HG03442 (cell line): ENCODE data around the gene CAPN15.

Experiments used
- ATAC-seq: cut with Tn5 transposase; IDR thresholded peaks from one replicate; pipeline ENCODE4 v1.9.1; 2021; ENCODE audit warnings: mild to moderate bottlenecking, moderate library complexity; ENCODE audit not compliant: unreplicated experiment

Gene CAPN15

DNA sequence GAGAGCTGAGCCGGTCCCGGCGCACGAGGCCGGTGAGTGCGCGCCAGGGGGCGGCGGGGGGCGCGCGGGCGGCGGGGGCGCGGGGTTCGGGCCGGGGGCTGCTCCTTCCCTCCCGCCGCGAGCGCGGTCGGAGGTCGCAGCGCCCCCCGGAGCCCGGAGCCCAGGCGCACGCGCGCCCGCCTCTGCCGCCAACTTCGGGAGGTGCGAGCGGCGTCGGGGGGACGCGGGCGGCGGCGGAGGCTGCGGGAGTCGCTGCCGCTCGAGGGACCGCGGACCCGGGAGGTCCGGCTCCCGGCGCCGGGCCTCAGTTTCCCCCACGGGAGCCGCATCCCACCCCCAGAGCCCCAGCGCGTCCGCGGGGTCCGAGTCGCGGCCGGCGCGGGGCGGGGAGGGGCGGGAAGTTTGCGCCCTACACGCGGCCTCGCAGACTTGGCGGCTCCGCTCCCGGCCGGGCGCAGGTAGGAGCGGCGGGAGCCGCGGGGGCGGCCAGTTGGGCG, 32.7 kb downstream of the CAPN15 start, which contains the start of gene PRR35:
Gene PRR35, plus strand, starts transcription at position 191 of the 497 bp plus-strand sequence. CDS start 2,901 bp downstream, outside the sequence.
- ATAC-seq = no peak

- ATAC-seq = no peak
Measured at GRCh38 chr16:560701-561412, 33.3 kb downstream of the CAPN15 start.

DNA sequence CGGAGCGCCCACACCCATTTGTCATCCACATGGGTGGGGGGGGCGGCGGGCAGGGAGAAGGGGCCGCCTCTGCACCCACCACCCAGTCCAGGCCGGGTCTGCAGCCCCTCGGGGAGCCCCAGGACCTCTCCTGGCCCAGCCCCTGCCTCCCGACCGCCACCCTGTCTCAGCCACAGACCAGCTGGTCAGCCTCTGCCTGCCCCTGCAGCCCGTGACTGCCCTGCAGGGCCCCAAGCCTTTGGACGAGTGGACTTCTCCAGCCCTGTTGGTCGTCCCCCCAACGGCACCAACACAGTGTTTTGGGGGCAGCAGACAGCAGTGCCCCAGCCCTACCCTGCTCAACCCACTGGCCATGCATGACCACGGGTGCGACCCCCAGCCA, 33.9 kb downstream of the CAPN15 start:
- ATAC-seq = no peak

GRCh38 chr16:561957-562938, 34.7 kb downstream of the CAPN15 start:
- no peak for ATAC-seq

DNA sequence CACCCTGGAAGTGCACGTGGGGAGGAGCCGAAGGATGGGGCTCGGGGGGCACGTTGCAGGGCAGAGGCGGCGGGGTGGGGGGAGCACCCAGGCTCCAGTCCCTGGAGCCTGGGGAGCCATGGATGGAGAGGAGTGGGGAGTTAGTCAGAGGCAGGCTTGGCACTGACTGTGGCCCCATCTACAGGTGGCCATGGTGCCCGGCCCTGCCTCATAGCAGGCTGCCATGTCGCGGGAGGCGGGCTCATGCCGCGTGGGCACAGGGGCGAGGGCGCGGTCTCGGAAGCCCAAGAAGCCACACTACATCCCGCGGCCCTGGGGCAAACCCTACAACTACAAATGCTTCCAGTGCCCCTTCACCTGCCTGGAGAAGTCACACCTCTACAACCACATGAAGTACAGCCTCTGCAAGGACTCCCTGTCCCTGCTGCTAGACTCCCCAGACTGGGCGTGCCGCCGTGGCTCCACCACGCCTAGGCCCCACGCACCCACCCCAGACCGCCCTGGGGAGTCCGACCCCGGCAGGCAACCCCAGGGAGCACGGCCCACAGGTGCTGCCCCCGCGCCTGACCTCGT, 35.6 kb downstream of the CAPN15 start:
- no peak for ATAC-seq

- no peak for ATAC-seq
Measured at GRCh38 chr16:564690-565418, 37.3 kb downstream of the CAPN15 start.

DNA sequence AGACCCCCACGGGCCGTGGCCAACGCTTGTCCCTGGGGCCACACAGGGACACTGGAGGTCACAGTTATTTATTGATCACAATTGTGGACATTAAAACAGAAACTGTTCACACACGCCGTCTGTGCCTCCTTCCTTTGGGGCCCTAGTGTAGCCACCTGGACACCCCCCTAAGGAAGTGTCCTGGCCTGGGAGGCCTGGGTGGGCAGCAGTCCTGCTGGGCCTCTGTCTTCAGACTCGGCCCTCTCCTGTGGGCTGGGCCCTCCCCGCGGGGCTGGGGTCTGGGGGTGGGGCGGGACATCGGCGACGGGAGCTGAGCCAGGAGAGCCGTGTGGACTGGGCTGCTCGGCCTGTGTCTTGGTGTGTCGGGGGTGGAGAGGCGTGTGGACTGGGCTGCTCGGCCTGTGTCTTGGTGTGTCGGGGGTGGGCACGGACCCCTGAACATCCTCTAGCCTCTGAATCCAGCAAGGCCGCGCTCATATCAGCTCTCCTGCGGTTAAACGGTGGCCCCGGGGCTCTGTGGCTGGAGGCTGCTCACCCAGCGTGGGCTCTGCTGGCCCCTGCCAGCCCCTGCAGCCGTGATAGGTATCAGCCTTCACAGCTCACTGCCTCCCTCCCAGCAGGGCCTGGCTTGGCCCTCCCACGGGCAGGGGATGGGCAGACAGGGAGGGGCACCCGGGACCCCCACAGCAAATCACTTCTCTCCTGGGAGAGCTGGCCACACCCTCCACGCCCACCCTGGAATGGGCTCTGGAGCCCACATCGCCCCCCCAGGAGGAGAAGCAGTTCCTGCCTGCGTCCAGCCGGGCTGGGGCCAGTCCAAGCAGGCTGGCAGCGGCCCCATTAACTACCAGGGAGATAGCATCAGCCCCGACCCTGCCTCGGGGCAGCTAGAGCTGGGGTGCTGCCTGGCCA, 38.2 kb downstream of the CAPN15 start:
- ATAC-seq = no peak

DNA sequence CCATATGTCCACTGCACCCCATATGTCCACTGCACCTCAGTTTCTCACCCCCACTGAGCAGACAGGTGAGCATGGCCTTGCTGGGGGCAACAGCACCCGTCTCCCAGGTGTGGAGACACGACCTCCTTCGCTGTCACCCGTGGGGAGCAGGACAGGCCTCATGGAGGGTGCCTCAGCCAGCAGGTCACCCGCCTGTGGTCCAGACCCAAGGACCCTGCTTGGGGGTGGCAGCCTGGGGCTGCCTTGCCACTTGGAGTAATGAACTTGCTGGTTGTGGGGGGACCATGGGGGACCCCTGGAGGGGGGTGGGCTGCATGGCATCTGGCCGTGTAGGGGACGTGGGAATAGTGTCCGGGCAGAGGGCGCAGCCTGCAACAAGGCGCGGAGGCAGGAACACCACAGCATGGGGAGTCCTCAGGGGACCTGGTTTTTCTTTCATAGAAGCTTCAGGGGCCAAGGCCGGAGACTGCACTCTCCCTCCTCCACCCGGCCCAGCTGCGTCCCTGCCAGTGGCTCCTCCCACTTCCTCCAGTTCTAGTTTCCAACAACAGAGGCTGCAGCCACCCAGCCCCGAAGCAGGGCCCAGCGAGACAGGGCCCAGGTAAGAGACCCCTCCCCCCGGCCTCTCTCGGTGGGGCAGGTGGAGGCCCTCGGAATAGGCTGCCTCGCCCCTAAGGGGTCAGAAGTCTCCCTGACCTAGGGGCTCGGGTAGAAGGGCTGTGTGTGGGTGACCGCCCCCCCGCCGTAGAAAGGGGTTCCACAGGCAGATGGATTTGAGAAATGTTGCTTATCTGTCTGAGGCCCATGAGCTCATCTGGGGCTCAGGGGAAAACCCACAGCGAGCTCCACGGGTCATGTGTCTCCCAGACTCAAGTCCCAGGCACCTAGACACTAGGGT, 39.2 kb downstream of the CAPN15 start, which contains the start of gene NHLRC4:
Gene NHLRC4, plus strand, starts transcription at position 531 of the 898 bp plus-strand sequence. CDS start 1,043 bp downstream, outside the sequence.
- no peak for ATAC-seq

- ATAC-seq = no peak
Measured at GRCh38 chr16:567373-568256, 40.1 kb downstream of the CAPN15 start.

DNA sequence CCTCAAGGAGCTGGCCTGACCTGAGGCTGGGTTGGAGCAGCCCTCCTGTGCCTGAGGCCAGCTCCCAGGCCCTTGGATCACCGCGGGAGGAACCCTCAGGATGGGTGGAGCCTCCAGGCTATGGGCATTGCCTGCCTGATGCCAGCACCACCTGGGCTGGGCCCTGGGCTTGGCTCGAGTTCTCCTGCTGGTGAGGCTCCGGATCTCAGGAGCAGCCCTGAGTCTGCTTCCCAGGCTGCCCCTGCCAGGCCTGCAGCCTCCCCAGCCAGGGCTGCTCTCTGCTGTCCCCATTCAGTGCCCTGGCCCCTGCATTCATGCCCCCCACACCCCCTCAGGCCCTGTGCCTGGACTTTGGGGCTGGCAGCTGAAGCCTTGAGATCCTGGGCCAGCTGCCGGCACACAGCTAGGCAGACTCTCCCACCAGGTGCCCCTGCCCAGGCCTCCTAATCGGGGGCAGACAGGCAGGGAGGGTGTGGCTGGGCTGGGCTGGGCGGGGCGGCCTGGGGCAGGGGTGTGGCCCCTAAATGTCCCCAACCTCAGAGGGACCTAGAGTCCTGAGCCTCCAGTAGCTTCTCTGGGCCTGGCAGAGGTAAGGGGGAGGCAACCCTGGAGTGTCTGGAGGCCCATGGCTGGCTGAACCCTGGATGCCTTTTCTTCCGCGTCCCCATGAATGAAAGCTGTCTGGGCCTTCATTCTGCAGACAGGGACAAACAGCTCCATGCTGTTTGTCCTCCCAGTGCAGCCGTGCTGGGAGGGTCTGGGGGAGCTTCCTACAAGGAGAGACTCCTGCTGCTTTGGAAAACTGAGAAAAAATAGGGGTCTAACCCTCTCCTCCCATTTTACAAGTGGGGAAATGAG, 41.1 kb downstream of the CAPN15 start:
- ATAC-seq = no peak

GRCh38 chr16:569445-570254, 42.1 kb downstream of the CAPN15 start, which contains the start of gene PIGQ:
Gene PIGQ (plus strand): TSS chr16:569968. CDS start chr16:574075, 4,107 bp downstream.
- peak; percentile 65 for ATAC-seq

- ATAC-seq = no peak
Measured at GRCh38 chr16:572865-573650, 45.5 kb downstream of the CAPN15 start.

DNA sequence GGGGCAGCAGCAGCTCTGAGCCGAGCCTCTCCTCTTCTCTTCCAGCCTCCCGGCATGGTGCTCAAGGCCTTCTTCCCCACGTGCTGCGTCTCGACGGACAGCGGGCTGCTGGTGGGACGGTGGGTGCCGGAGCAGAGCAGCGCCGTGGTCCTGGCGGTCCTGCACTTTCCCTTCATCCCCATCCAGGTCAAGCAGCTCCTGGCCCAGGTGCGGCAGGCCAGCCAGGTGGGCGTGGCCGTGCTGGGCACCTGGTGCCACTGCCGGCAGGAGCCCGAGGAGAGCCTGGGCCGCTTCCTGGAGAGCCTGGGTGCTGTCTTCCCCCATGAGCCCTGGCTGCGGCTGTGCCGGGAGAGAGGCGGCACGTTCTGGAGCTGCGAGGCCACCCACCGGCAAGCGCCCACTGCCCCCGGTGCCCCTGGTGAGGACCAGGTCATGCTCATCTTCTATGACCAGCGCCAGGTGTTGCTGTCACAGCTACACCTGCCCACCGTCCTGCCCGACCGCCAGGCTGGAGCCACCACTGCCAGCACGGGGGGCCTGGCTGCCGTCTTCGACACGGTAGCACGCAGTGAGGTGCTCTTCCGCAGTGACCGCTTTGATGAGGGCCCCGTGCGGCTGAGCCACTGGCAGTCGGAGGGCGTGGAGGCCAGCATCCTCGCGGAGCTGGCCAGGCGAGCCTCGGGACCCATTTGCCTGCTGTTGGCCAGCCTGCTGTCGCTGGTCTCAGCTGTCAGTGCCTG, 46.7 kb downstream of the CAPN15 start:
- no peak for ATAC-seq
